Stimulated activated naive CD8-positive, alpha-beta T cell treated with anti-CD3 and anti-CD28 coated beads, Interleukin-15, amount 100 ng/mL, for 72 hours (primary cell): ENCODE results near the gene RHBG.

ENCODE experiments used
- ATAC-seq: fragments of 150-1000 bp; cut with Tn5 transposase; 2 replicates; pipeline ENCODE4 v1.10.0; 2021; ENCODE audit warnings: mild to moderate bottlenecking, moderate library complexity
- DNase-seq, 2 donors: peaks; one replicate each; pipeline ENCODE4 v3.0.0; 2021 to 2022
- H3K27ac Mint-ChIP-seq, 2 donors: one replicate each; pipeline ENCODE4 v1.8.0; 2022; ENCODE audit warnings: mild to moderate bottlenecking in 2 of 2, mixed read lengths in 2 of 2, moderate library complexity in 2 of 2
- H3K27me3 Mint-ChIP-seq: one replicate; pipeline ENCODE4 v1.8.0; 2022; ENCODE audit warnings: mixed read lengths
- H3K4me1 Mint-ChIP-seq: one replicate; pipeline ENCODE4 v1.8.0; 2022; ENCODE audit warnings: mild to moderate bottlenecking, mixed read lengths
- H3K4me3 Mint-ChIP-seq, 2 donors: one replicate each; pipeline ENCODE4 v1.8.0; 2022; ENCODE audit warnings: mild to moderate bottlenecking in 2 of 2, mixed read lengths in 2 of 2, moderate library complexity in 1 of 2
- H3K9me3 Mint-ChIP-seq, 2 donors: one replicate each; pipeline ENCODE4 v1.8.0; 2022; ENCODE audit warnings: mixed read lengths in 2 of 2

RHBG gene

GRCh38 chr1:156388174-156389137, 19.4 kb downstream of the RHBG start:
- H3K4me3 Mint-ChIP-seq: no peak overlapping the region

GRCh38 chr1:156389311-156389710, 20.3 kb downstream of the RHBG start:
- Mint-ChIP-seq H3K4me1 (peaks cover 24% of the 10 kb centered on the region), H3K27me3 (peaks cover 70% of the 10 kb centered on the region), H3K27ac (no peak overlapping the region), H3K9me3 (no peaks in the 10 kb centered on the region), H3K4me3 (no peak overlapping the region)
- no peak for DNase-seq
- ATAC-seq: no peak

More at GRCh38 chr1:156388174-156389137, 19.4 kb downstream of the RHBG start:
- Mint-ChIP-seq H3K27me3 (peaks cover 69% of the 10 kb centered on the region), H3K27ac (no peak overlapping the region), H3K4me1 (peaks cover 24% of the 10 kb centered on the region), H3K9me3 (no peaks in the 10 kb centered on the region)
- DNase-seq: no peak
- ATAC-seq: no peak

GRCh38 chr1:156390469-156391365, 21.7 kb downstream of the RHBG start:
- H3K27me3 Mint-ChIP-seq: peaks cover 80% of the 10 kb centered on the region

GRCh38 chr1:156391366-156391677, 22.3 kb downstream of the RHBG start:
- Mint-ChIP-seq H3K4me1 (peaks cover 13% of the 10 kb centered on the region), H3K9me3 (no peaks in the 10 kb centered on the region), H3K27me3 (peaks cover 76% of the 10 kb centered on the region), H3K27ac (no peak overlapping the region), H3K4me3 (no peak overlapping the region)
- ATAC-seq (peak; percentile 11), DNase-seq (no peak)

More at GRCh38 chr1:156390469-156391365, 21.7 kb downstream of the RHBG start:
- H3K27ac Mint-ChIP-seq: no peak overlapping the region
- ATAC-seq (no peak), DNase-seq (no peak)
- H3K4me3 Mint-ChIP-seq: no peak overlapping the region
- H3K4me1 Mint-ChIP-seq: peaks cover 19% of the 10 kb centered on the region
- H3K9me3 Mint-ChIP-seq: no peaks in the 10 kb centered on the region

GRCh38 chr1:156391701-156392100, 22.7 kb downstream of the RHBG start:
- DNase-seq (no peak), ATAC-seq (peak; percentile 9)
- Mint-ChIP-seq H3K9me3 (no peaks in the 10 kb centered on the region), H3K4me3 (no peak overlapping the region), H3K27ac (no peak overlapping the region), H3K27me3 (peaks cover 72% of the 10 kb centered on the region), H3K4me1 (peaks cover 10% of the 10 kb centered on the region)

- H3K27me3 Mint-ChIP-seq: peaks cover 64% of the 10 kb centered on the region
- ATAC-seq (no peak), DNase-seq (no peak)
- H3K27ac Mint-ChIP-seq: no peak overlapping the region
- no peak overlapping the region for H3K4me3 Mint-ChIP-seq
- H3K9me3 Mint-ChIP-seq: no peaks in the 10 kb centered on the region
- H3K4me1 Mint-ChIP-seq: peaks cover 10% of the 10 kb centered on the region
These were observed 23.4 kb downstream of the RHBG start for GRCh38 chr1:156392452-156392853.

- DNase-seq (no peak), ATAC-seq (no peak)
- Mint-ChIP-seq H3K9me3 (no peaks in the 10 kb centered on the region), H3K27ac (no peak overlapping the region), H3K4me3 (no peak overlapping the region), H3K4me1 (peaks cover 7% of the 10 kb centered on the region), H3K27me3 (peaks cover 59% of the 10 kb centered on the region)
These were observed 24.1 kb downstream of the RHBG start for GRCh38 chr1:156393095-156393494.

GRCh38 chr1:156394082-156394481, 25.1 kb downstream of the RHBG start:
- ATAC-seq (no peak), DNase-seq (no peak)
- Mint-ChIP-seq H3K4me3 (no peak overlapping the region), H3K27ac (no peak overlapping the region), H3K4me1 (no peaks in the 10 kb centered on the region), H3K9me3 (no peaks in the 10 kb centered on the region), H3K27me3 (peaks cover 56% of the 10 kb centered on the region)

GRCh38 chr1:156394835-156395461, 25.9 kb downstream of the RHBG start:
- Mint-ChIP-seq H3K27me3 (peaks cover 56% of the 10 kb centered on the region), H3K27ac (peak overlapping the region in 1 of 2 donors; percentile 25), H3K4me3 (no peak overlapping the region), H3K4me1 (no peaks in the 10 kb centered on the region), H3K9me3 (no peaks in the 10 kb centered on the region)
- ATAC-seq: no peak
- DNase-seq: no peak

- Mint-ChIP-seq H3K9me3 (no peaks in the 10 kb centered on the region), H3K4me1 (no peaks in the 10 kb centered on the region), H3K4me3 (no peak overlapping the region), H3K27ac (peak overlapping the region in 1 of 2 donors; percentile 38), H3K27me3 (peaks cover 55% of the 10 kb centered on the region)
- ATAC-seq (no peak), DNase-seq (no peak)
These were observed 30.5 kb downstream of the RHBG start for GRCh38 chr1:156399355-156400125.

GRCh38 chr1:156400191-156400935, 31.4 kb downstream of the RHBG start:
- Mint-ChIP-seq H3K4me3 (no peak overlapping the region), H3K4me1 (no peaks in the 10 kb centered on the region), H3K9me3 (no peaks in the 10 kb centered on the region), H3K27me3 (peaks cover 56% of the 10 kb centered on the region), H3K27ac (no peak overlapping the region)
- ATAC-seq (no peak), DNase-seq (no peak)

- H3K9me3 Mint-ChIP-seq: no peaks in the 10 kb centered on the region
- DNase-seq (no peak), ATAC-seq (no peak)
- H3K4me1 Mint-ChIP-seq: no peaks in the 10 kb centered on the region
- H3K4me3 Mint-ChIP-seq: no peak overlapping the region
- H3K27ac Mint-ChIP-seq: peak overlapping the region in 1 of 2 donors; percentile 67
- H3K27me3 Mint-ChIP-seq: peaks cover 63% of the 10 kb centered on the region
These were observed 32.1 kb downstream of the RHBG start for GRCh38 chr1:156401041-156401574.

- Mint-ChIP-seq H3K9me3 (no peaks in the 10 kb centered on the region), H3K27me3 (peaks cover 69% of the 10 kb centered on the region), H3K27ac (no peak overlapping the region), H3K4me3 (no peak overlapping the region), H3K4me1 (no peaks in the 10 kb centered on the region)
- ATAC-seq (no peak), DNase-seq (no peak)
These were observed 32.7 kb downstream of the RHBG start for GRCh38 chr1:156401681-156402081.

GRCh38 chr1:156402331-156403020, 33.5 kb downstream of the RHBG start:
- H3K9me3 Mint-ChIP-seq: no peaks in the 10 kb centered on the region
- no peaks in the 10 kb centered on the region for H3K4me1 Mint-ChIP-seq
- no peak overlapping the region for H3K4me3 Mint-ChIP-seq
- no peak for ATAC-seq
- H3K27ac Mint-ChIP-seq: no peak overlapping the region
- DNase-seq: no peak
- H3K27me3 Mint-ChIP-seq: peaks cover 72% of the 10 kb centered on the region
